Esophagus muscularis mucosa (tissue), 4 donors: ENCODE data around the gene VSIG10L2. TPM values are rescaled to one million over a fixed set of nuclear protein-coding genes. Genes with fewer than 3 reads are reported as not detected.

Experiments used
- DNase-seq: peaks from one replicate; pipeline ENCODE4 v3.0.0-alpha.2; 2017; ENCODE audit errors: extremely low spot score
- H3K27ac ChIP-seq, 4 donors: fragments of 200-600 bp; sonication (generic); replicated peaks in 1 of 4; 1 replicate in 3 of 4; 2 replicates in 1 of 4; pipeline ENCODE4 v1.5.1; 2016 to 2019; ENCODE audit warnings: mild to moderate bottlenecking in 1 of 4
- H3K27me3 ChIP-seq, 4 donors: fragments of 200-600 bp; sonication (generic); one replicate each; pipeline versions ENCODE4 v1.5.1 to v1.6.0; 2016 to 2019
- H3K36me3 ChIP-seq, 4 donors: fragments of 200-600 bp; sonication (generic); one replicate each; pipeline ENCODE4 v1.5.1; 2016 to 2019
- H3K4me1 ChIP-seq, 4 donors: fragments of 200-600 bp; sonication (generic); one replicate each; pipeline ENCODE4 v1.5.1; 2016 to 2019
- H3K4me3 ChIP-seq, 4 donors: fragments of 200-600 bp; sonication (generic); 1 replicate in 2 of 4; 2 replicates in 2 of 4; pipeline ENCODE4 v1.5.1; 2016 to 2019; ENCODE audit warnings: mild to moderate bottlenecking in 4 of 4, moderate library complexity in 1 of 4
- H3K9me3 ChIP-seq, 4 donors: fragments of 200-600 bp; sonication (generic); 1 replicate in 3 of 4; 2 replicates in 1 of 4; pipeline ENCODE4 v1.5.1; 2016 to 2019
- CTCF ChIP-seq, 3 experiments: fragments of 200-600 bp in 2 of 3; fragments of 450-650 bp in 1 of 3; sonication (generic) in 2 of 3; IDR thresholded peaks; one replicate each; pipeline ENCODE4 v1.5.1; 2017 to 2019; ENCODE audit warnings: antibody characterized with exemption in 3 of 3, mild to moderate bottlenecking in 2 of 3, moderate library complexity in 1 of 3
- EP300 ChIP-seq: sonication (generic); formaldehyde crosslinking; IDR thresholded peaks from one replicate; pipeline ENCODE4 v1.6.1; 2017; ENCODE audit warnings: antibody characterized with exemption
- POLR2A ChIP-seq: fragments of 450-650 bp; IDR thresholded peaks from one replicate; pipeline ENCODE4 v1.6.1; 2017; ENCODE audit warnings: antibody characterized with exemption, moderate library complexity, mild to moderate bottlenecking, low read depth
- POLR2AphosphoS5 ChIP-seq, 2 donors: sonication (generic); formaldehyde crosslinking; IDR thresholded peaks; one replicate each; pipeline ENCODE4 v1.6.1; 2017; ENCODE audit warnings: antibody characterized with exemption in 2 of 2
- WGBS: methylation state at CpG from one replicate; pipeline ENCODE4 v1.1.5; 2018; 5-methylcytosine and 5-hydroxymethylcytosine counted together
- intact Hi-C: fragments of 100-400 bp; cut with DNase I; formaldehyde crosslinking; loops from one replicate; pipeline ENCODE4 v1.15.1; 2023
- total RNA-seq, 4 donors: library from RNA; depleted of rRNA; stranded (reverse); fragments of >200 nt; gene quantifications; one replicate each; pipeline versions ENCODE4 v1.1.0 to v1.2.1, GENCODE V29; 2016

VSIG10L2 gene
- total RNA-seq, 4 donors from 2014 or later = 0.33 to 0.57 (median 0.39) TPM; not detected in 1

- Histone ChIP-seq H3K9me3 (no peaks in the 10 kb centered on the region), H3K27me3 (no peaks in the 10 kb centered on the region), H3K27ac (no peak overlapping the region), H3K36me3 (no peaks in the 10 kb centered on the region), H3K4me3 (no peak overlapping the region), H3K4me1 (peaks cover 15 to 19% (median 18%) of the 10 kb centered on the region in 4 donors)
- WGBS = 100% methylated on average over 5 of the region's 14 CpGs
- intact Hi-C loops = no loop called here
- peak; percentile 66 for DNase-seq
- TF ChIP-seq EP300 = no peak
- no peak for TF ChIP-seq POLR2AphosphoS5 (IDR thresholded peaks at IDR 0.05)
- no peak for TF ChIP-seq CTCF (IDR thresholded peaks at IDR 0.05)
- TF ChIP-seq POLR2A = no peak
These were observed 1.0 kb downstream of the VSIG10L2 start for GRCh38 chr11:125946712-125947418.

GRCh38 chr11:125947419-125948277 is 1.8 kb downstream of the VSIG10L2 start:
- DNase-seq = peak; percentile 70
- intact Hi-C loops = no loop called here

GRCh38 chr11:125948278-125949051 is 2.6 kb downstream of the VSIG10L2 start:
- TF ChIP-seq POLR2A (no peak), POLR2AphosphoS5 (IDR thresholded peaks at IDR 0.05) (no peak), EP300 (no peak), CTCF (IDR thresholded peaks at IDR 0.05) (no peak)
- H3K9me3 ChIP-seq = no peaks in the 10 kb centered on the region
- peaks cover 19 to 31% (median 29%) of the 10 kb centered on the region in 4 donors for H3K4me1 ChIP-seq
- intact Hi-C loops = no loop called here
- no peak overlapping the region for H3K27ac ChIP-seq
- 89% methylated on average over 16 of the region's 23 CpGs for WGBS
- DNase-seq = peak; percentile 91
- H3K36me3 ChIP-seq = no peaks in the 10 kb centered on the region
- H3K4me3 ChIP-seq = no peak overlapping the region
- H3K27me3 ChIP-seq = no peaks in the 10 kb centered on the region

More at GRCh38 chr11:125947419-125948277, 1.8 kb downstream of the VSIG10L2 start:
- TF ChIP-seq POLR2A (no peak), POLR2AphosphoS5 (IDR thresholded peaks at IDR 0.05) (no peak), EP300 (no peak), CTCF (IDR thresholded peaks at IDR 0.05) (no peak)
- H3K4me1 ChIP-seq = peaks cover 13 to 22% (median 21%) of the 10 kb centered on the region in 4 donors
- H3K9me3 ChIP-seq = no peaks in the 10 kb centered on the region
- H3K36me3 ChIP-seq = no peaks in the 10 kb centered on the region
- H3K27ac ChIP-seq = no peak overlapping the region
- no peak overlapping the region for H3K4me3 ChIP-seq
- no peaks in the 10 kb centered on the region for H3K27me3 ChIP-seq
- 92% methylated on average over 9 of the region's 24 CpGs for WGBS

GRCh38 chr11:125949271-125950177 is 3.7 kb downstream of the VSIG10L2 start:
- Histone ChIP-seq H3K4me3 (no peak overlapping the region), H3K9me3 (no peaks in the 10 kb centered on the region), H3K4me1 (peaks cover 19 to 37% (median 32%) of the 10 kb centered on the region in 4 donors), H3K27me3 (no peaks in the 10 kb centered on the region), H3K27ac (no peak overlapping the region), H3K36me3 (no peaks in the 10 kb centered on the region)
- TF ChIP-seq CTCF (IDR thresholded peaks at IDR 0.05) = no peak
- no peak for TF ChIP-seq POLR2AphosphoS5 (IDR thresholded peaks at IDR 0.05)
- TF ChIP-seq EP300 = no peak
- no peak for TF ChIP-seq POLR2A
- DNase-seq = peak; percentile 87
- intact Hi-C loops = loop anchor here (5.0 kb wide), 1 partner anchor 113 kb away; the partner anchor contains the start of gene CDON
- WGBS = 95% methylated on average over 19 of the region's 22 CpGs
